ENCODE data around the gene PDZRN3.

DNA sequence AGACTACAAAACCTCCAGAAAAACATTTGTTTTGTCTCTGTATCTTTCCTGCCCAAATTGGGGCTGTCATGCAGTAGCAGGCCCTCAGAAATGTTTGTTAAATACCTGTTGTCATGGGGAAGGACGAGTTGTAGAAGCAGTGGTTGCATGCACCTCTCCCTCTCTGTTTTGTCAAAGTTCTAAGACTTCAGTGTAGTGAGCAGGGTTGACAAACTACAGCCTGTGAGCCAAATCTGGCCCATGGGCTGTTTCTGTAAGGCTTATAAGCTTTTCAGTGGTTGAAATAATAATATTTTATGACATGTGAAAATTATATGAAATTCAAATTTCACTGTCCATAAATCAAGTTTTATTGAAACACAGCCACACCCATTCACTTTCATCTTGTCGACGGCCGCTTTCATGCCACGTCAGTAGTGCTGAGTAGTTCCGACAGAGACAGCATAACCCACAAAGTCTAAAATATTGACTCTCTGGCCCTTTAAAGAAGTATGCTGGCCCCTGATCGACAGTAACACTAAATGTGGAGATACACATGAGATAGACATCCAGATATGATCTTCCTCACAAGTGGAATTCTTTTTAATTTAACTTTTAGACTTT, 102.9 kb downstream of the PDZRN3 start:
- TF ChIP-seq, protein P1, sequence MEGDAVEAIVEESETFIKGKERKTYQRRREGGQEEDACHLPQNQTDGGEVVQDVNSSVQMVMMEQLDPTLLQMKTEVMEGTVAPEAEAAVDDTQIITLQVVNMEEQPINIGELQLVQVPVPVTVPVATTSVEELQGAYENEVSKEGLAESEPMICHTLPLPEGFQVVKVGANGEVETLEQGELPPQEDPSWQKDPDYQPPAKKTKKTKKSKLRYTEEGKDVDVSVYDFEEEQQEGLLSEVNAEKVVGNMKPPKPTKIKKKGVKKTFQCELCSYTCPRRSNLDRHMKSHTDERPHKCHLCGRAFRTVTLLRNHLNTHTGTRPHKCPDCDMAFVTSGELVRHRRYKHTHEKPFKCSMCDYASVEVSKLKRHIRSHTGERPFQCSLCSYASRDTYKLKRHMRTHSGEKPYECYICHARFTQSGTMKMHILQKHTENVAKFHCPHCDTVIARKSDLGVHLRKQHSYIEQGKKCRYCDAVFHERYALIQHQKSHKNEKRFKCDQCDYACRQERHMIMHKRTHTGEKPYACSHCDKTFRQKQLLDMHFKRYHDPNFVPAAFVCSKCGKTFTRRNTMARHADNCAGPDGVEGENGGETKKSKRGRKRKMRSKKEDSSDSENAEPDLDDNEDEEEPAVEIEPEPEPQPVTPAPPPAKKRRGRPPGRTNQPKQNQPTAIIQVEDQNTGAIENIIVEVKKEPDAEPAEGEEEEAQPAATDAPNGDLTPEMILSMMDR (conservative IDR thresholded peaks at IDR 0.05) = no peak
- TF ChIP-seq EZH2 (IDR thresholded peaks at IDR 0.05; ENCODE audit: low read depth) = no peak

Data from PC-9 (cell line).